Tibial nerve (tissue), 4 donors: ENCODE measurements around the gene PTK6. TPM values are rescaled to one million over a fixed set of nuclear protein-coding genes. Genes with fewer than 3 reads are reported as not detected.
A peak's percentile ranks its signal among the peaks of the same experiment; 100 is the strongest.

Experiments
- DNase-seq, 2 donors: peaks; one replicate each; pipeline ENCODE4 v3.0.0-alpha.2; 2019; ENCODE audit warnings: low spot score in 2 of 2
- H3K27ac ChIP-seq, 4 donors: fragments of 200-600 bp; sonication (generic) in 3 of 4; one replicate each; pipeline ENCODE4 v1.5.1; 2017 to 2019; ENCODE audit warnings: mild to moderate bottlenecking in 1 of 4
- H3K27me3 ChIP-seq, 2 donors: fragments of 200-600 bp; sonication (generic) in 1 of 2; one replicate each; pipeline versions ENCODE4 v1.5.1 to v1.6.0; 2017 to 2019
- H3K36me3 ChIP-seq, 3 donors: fragments of 200-600 bp; sonication (generic); one replicate each; pipeline ENCODE4 v1.5.1; 2018 to 2019
- H3K4me1 ChIP-seq, 4 donors: fragments of 200-600 bp; sonication (generic) in 3 of 4; one replicate each; pipeline ENCODE4 v1.5.1; 2017 to 2019
- H3K4me3 ChIP-seq, 4 donors: fragments of 200-600 bp; sonication (generic) in 3 of 4; one replicate each; pipeline ENCODE4 v1.5.1; 2017 to 2019; ENCODE audit warnings: mild to moderate bottlenecking in 1 of 4, moderate library complexity in 1 of 4
- H3K9me3 ChIP-seq, 4 donors: fragments of 200-600 bp; sonication (generic) in 3 of 4; one replicate each; pipeline ENCODE4 v1.5.1; 2017 to 2019
- CTCF ChIP-seq, 5 experiments: fragments of 200-600 bp in 3 of 5; fragments of 450-650 bp in 2 of 5; sonication (generic) in 3 of 5; IDR thresholded peaks; one replicate each; pipeline ENCODE4 v1.5.1; 2016 to 2019; ENCODE audit warnings: antibody characterized with exemption in 5 of 5, mild to moderate bottlenecking in 3 of 5, moderate library complexity in 2 of 5
- EP300 ChIP-seq, 2 donors: sonication (generic); formaldehyde crosslinking; IDR thresholded peaks; one replicate each; pipeline ENCODE4 v1.6.1; 2017; ENCODE audit warnings: antibody characterized with exemption in 2 of 2, mild to moderate bottlenecking in 1 of 2
- POLR2A ChIP-seq, 2 donors: fragments of 450-650 bp; IDR thresholded peaks; one replicate each; pipeline ENCODE4 v1.6.1; 2017; ENCODE audit warnings: antibody characterized with exemption in 2 of 2, mild to moderate bottlenecking in 2 of 2, moderate library complexity in 2 of 2
- WGBS, 2 donors: methylation state at CpG; one replicate each; pipeline ENCODE4 v1.1.5; 2018; 5-methylcytosine and 5-hydroxymethylcytosine counted together
- total RNA-seq, 4 donors: library from RNA; depleted of rRNA; stranded (reverse); fragments of >200 nt; gene quantifications; one replicate each; pipeline ENCODE4 v1.1.0, GENCODE V29; 2016

Gene PTK6
- total RNA-seq, 4 donors from 2014 or later, result 0.21 to 0.90 TPM; not detected in 2

GRCh38 chr20:63525185-63525584, 12.0 kb downstream of the PTK6 start:
- Histone ChIP-seq H3K9me3 (peaks cover 0 to 10% (median 0%) of the 10 kb centered on the region in 4 donors), H3K36me3 (peaks cover 0 to 26% (median 0%) of the 10 kb centered on the region in 3 donors), H3K4me1 (peaks cover 0 to 34% (median 16%) of the 10 kb centered on the region in 4 donors), H3K4me3 (no peak overlapping the region), H3K27ac (no peak overlapping the region), H3K27me3 (no peaks in the 10 kb centered on the region)
- no peak for DNase-seq
- TF ChIP-seq CTCF (IDR thresholded peaks at IDR 0.05) (no peak), POLR2A (IDR thresholded peaks at IDR 0.05) (no peak), EP300 (IDR thresholded peaks at IDR 0.05) (no peak)
- WGBS, 2 donors, result 48 to 49% methylated on average over 3 of the region's 3 CpGs

GRCh38 chr20:63522981-63523611, 14.1 kb downstream of the PTK6 start:
- H3K9me3 ChIP-seq, result peaks cover 0 to 10% (median 0%) of the 10 kb centered on the region in 4 donors
- DNase-seq, result no peak
- H3K36me3 ChIP-seq, result peaks cover 0 to 26% (median 0%) of the 10 kb centered on the region in 3 donors
- TF ChIP-seq EP300 (IDR thresholded peaks at IDR 0.05), result no peak
- TF ChIP-seq CTCF (IDR thresholded peaks at IDR 0.05), result no peak
- no peak for TF ChIP-seq POLR2A (IDR thresholded peaks at IDR 0.05)
- peaks cover 0 to 43% (median 16%) of the 10 kb centered on the region in 4 donors for H3K4me1 ChIP-seq
- peak overlapping the region in 2 of 4 donors; percentile 16 to 100 for H3K27ac ChIP-seq
- peaks cover 0 to under 1% of the 10 kb centered on the region in 2 donors for H3K27me3 ChIP-seq
- WGBS, 2 donors, result 87 to 91% methylated on average over 9 to 11 of the region's 11 CpGs
- H3K4me3 ChIP-seq, result no peak overlapping the region

GRCh38 chr20:63522091-63522868, 14.9 kb downstream of the PTK6 start:
- TF ChIP-seq EP300 (IDR thresholded peaks at IDR 0.05), result no peak
- no peak for TF ChIP-seq CTCF (IDR thresholded peaks at IDR 0.05)
- TF ChIP-seq POLR2A (IDR thresholded peaks at IDR 0.05), result no peak
- H3K4me3 ChIP-seq, result peak overlapping the region in 3 of 4 donors; percentile 72 to 99 (median 98)
- 60 to 61% methylated on average over 8 to 13 of the region's 13 CpGs for WGBS, 2 donors
- peak overlapping the region; percentile 93 to 100 (median 95) for H3K27ac ChIP-seq
- DNase-seq, result no peak
- peaks cover 0 to 4% of the 10 kb centered on the region in 2 donors for H3K27me3 ChIP-seq
- H3K4me1 ChIP-seq, result peaks cover 0 to 43% (median 16%) of the 10 kb centered on the region in 4 donors
- peaks cover 0 to 10% (median 0%) of the 10 kb centered on the region in 4 donors for H3K9me3 ChIP-seq
- peaks cover 0 to 31% (median 0%) of the 10 kb centered on the region in 3 donors for H3K36me3 ChIP-seq

GRCh38 chr20:63521602-63522001, 15.6 kb downstream of the PTK6 start:
- Histone ChIP-seq H3K27ac (peak overlapping the region; percentile 93 to 100 (median 95)), H3K9me3 (peaks cover 0 to 10% (median 0%) of the 10 kb centered on the region in 4 donors), H3K27me3 (peaks cover 0 to 4% of the 10 kb centered on the region in 2 donors), H3K36me3 (peaks cover 0 to 31% (median 0%) of the 10 kb centered on the region in 3 donors), H3K4me3 (peak overlapping the region; percentile 69 to 99 (median 85)), H3K4me1 (peaks cover 0 to 43% (median 16%) of the 10 kb centered on the region in 4 donors)
- DNase-seq, result no peak
- 15 to 23% methylated on average over 20 to 23 of the region's 23 CpGs for WGBS, 2 donors
- TF ChIP-seq POLR2A (IDR thresholded peaks at IDR 0.05) (no peak), EP300 (IDR thresholded peaks at IDR 0.05) (no peak), CTCF (IDR thresholded peaks at IDR 0.05) (no peak)
